Activated T-helper 17 cell treated with anti-CD3 and anti-CD28 coated beads, Interleukin-2, amount 50 U/mL, for 72 hours (primary cell): ENCODE data around the gene ZNF407. TPM values are rescaled to one million over a fixed set of nuclear protein-coding genes. Genes with fewer than 3 reads are reported as not detected.

Experiments
- ATAC-seq: fragments of 150-1000 bp; cut with Tn5 transposase; replicated peaks from 2 replicates; pipeline ENCODE4 v1.10.0; 2021; ENCODE audit warnings: mild to moderate bottlenecking, moderate library complexity
- H3K27ac Mint-ChIP-seq: one replicate; pipeline ENCODE4 v1.8.0; 2022; ENCODE audit warnings: mixed read lengths
- H3K27me3 Mint-ChIP-seq: one replicate; pipeline ENCODE4 v1.8.0; 2022; ENCODE audit warnings: mixed read lengths
- H3K36me3 Mint-ChIP-seq: one replicate; pipeline ENCODE4 v1.8.0; 2022; ENCODE audit warnings: low read depth, mild to moderate bottlenecking, mixed read lengths
- H3K4me1 Mint-ChIP-seq: one replicate; pipeline ENCODE4 v1.8.0; 2022; ENCODE audit warnings: mixed read lengths
- H3K4me3 Mint-ChIP-seq: one replicate; pipeline ENCODE4 v1.8.0; 2022; ENCODE audit warnings: mild to moderate bottlenecking, mixed read lengths
- H3K9me3 Mint-ChIP-seq: one replicate; pipeline ENCODE4 v1.8.0; 2022; ENCODE audit warnings: mixed read lengths
- total RNA-seq, 2 donors: library from RNA; stranded (reverse); gene quantifications; one replicate each; pipeline ENCODE4 v1.2.3, GENCODE V29; 2022

ZNF407 gene
- total RNA-seq, 2 donors from 2014 or later, result 17.9 to 22.5 TPM

- Mint-ChIP-seq H3K36me3 (peaks cover 15% of the 10 kb centered on the region), H3K4me3 (no peak overlapping the region), H3K9me3 (no peaks in the 10 kb centered on the region), H3K27me3 (no peaks in the 10 kb centered on the region), H3K27ac (no peak overlapping the region), H3K4me1 (peaks cover 6% of the 10 kb centered on the region)
- ATAC-seq, result no peak
Observed at GRCh38 chr18:74652392-74652988, 54.8 kb downstream of the ZNF407 start.

GRCh38 chr18:74654638-74655037, 57.0 kb downstream of the ZNF407 start:
- Mint-ChIP-seq H3K36me3 (peaks cover 7% of the 10 kb centered on the region), H3K9me3 (no peaks in the 10 kb centered on the region), H3K27ac (no peak overlapping the region), H3K4me1 (no peaks in the 10 kb centered on the region), H3K4me3 (no peak overlapping the region), H3K27me3 (no peaks in the 10 kb centered on the region)
- no peak for ATAC-seq

GRCh38 chr18:74661008-74661407, 63.3 kb downstream of the ZNF407 start:
- no peaks in the 10 kb centered on the region for H3K27me3 Mint-ChIP-seq
- H3K27ac Mint-ChIP-seq, result no peak overlapping the region
- peaks cover 31% of the 10 kb centered on the region for H3K36me3 Mint-ChIP-seq
- ATAC-seq, result no peak
- H3K4me1 Mint-ChIP-seq, result no peaks in the 10 kb centered on the region
- no peaks in the 10 kb centered on the region for H3K9me3 Mint-ChIP-seq
- no peak overlapping the region for H3K4me3 Mint-ChIP-seq

GRCh38 chr18:74661691-74662090, 64.0 kb downstream of the ZNF407 start:
- Mint-ChIP-seq H3K36me3 (peaks cover 31% of the 10 kb centered on the region), H3K4me1 (no peaks in the 10 kb centered on the region), H3K27me3 (no peaks in the 10 kb centered on the region), H3K9me3 (no peaks in the 10 kb centered on the region), H3K4me3 (no peak overlapping the region), H3K27ac (no peak overlapping the region)
- no peak for ATAC-seq

GRCh38 chr18:74662622-74663021, 65.0 kb downstream of the ZNF407 start:
- H3K27ac Mint-ChIP-seq, result no peak overlapping the region
- H3K4me1 Mint-ChIP-seq, result no peaks in the 10 kb centered on the region
- no peaks in the 10 kb centered on the region for H3K27me3 Mint-ChIP-seq
- no peak overlapping the region for H3K4me3 Mint-ChIP-seq
- peaks cover 28% of the 10 kb centered on the region for H3K36me3 Mint-ChIP-seq
- no peaks in the 10 kb centered on the region for H3K9me3 Mint-ChIP-seq
- ATAC-seq, result no peak

- no peaks in the 10 kb centered on the region for H3K4me1 Mint-ChIP-seq
- peaks cover 23% of the 10 kb centered on the region for H3K36me3 Mint-ChIP-seq
- H3K27ac Mint-ChIP-seq, result no peak overlapping the region
- H3K27me3 Mint-ChIP-seq, result no peaks in the 10 kb centered on the region
- no peak for ATAC-seq
- H3K4me3 Mint-ChIP-seq, result no peak overlapping the region
- no peaks in the 10 kb centered on the region for H3K9me3 Mint-ChIP-seq
Observed at GRCh38 chr18:74665346-74665745, 67.7 kb downstream of the ZNF407 start.

GRCh38 chr18:74665905-74666304, 68.2 kb downstream of the ZNF407 start:
- H3K9me3 Mint-ChIP-seq, result no peaks in the 10 kb centered on the region
- no peak overlapping the region for H3K4me3 Mint-ChIP-seq
- H3K36me3 Mint-ChIP-seq, result peaks cover 23% of the 10 kb centered on the region
- no peaks in the 10 kb centered on the region for H3K27me3 Mint-ChIP-seq
- H3K27ac Mint-ChIP-seq, result no peak overlapping the region
- ATAC-seq, result no peak
- H3K4me1 Mint-ChIP-seq, result no peaks in the 10 kb centered on the region

GRCh38 chr18:74669136-74669798, 71.6 kb downstream of the ZNF407 start:
- Mint-ChIP-seq H3K4me1 (peaks cover 8% of the 10 kb centered on the region), H3K9me3 (no peaks in the 10 kb centered on the region), H3K4me3 (no peak overlapping the region), H3K27ac (no peak overlapping the region), H3K27me3 (no peaks in the 10 kb centered on the region), H3K36me3 (peaks cover 29% of the 10 kb centered on the region)
- ATAC-seq, result no peak

- peaks cover 52% of the 10 kb centered on the region for H3K36me3 Mint-ChIP-seq
- H3K9me3 Mint-ChIP-seq, result no peaks in the 10 kb centered on the region
- no peak overlapping the region for H3K27ac Mint-ChIP-seq
- H3K4me3 Mint-ChIP-seq, result no peak overlapping the region
- H3K27me3 Mint-ChIP-seq, result no peaks in the 10 kb centered on the region
- no peak for ATAC-seq
- H3K4me1 Mint-ChIP-seq, result peaks cover 8% of the 10 kb centered on the region
Observed at GRCh38 chr18:74672371-74672770, 74.7 kb downstream of the ZNF407 start.

GRCh38 chr18:74674487-74674886, 76.8 kb downstream of the ZNF407 start:
- no peak overlapping the region for H3K4me3 Mint-ChIP-seq
- H3K27me3 Mint-ChIP-seq, result no peaks in the 10 kb centered on the region
- no peak overlapping the region for H3K27ac Mint-ChIP-seq
- H3K4me1 Mint-ChIP-seq, result peaks cover 19% of the 10 kb centered on the region
- ATAC-seq, result no peak
- H3K9me3 Mint-ChIP-seq, result peaks cover 3% of the 10 kb centered on the region
- H3K36me3 Mint-ChIP-seq, result peaks cover 68% of the 10 kb centered on the region

GRCh38 chr18:74679006-74679678, 81.5 kb downstream of the ZNF407 start:
- H3K36me3 Mint-ChIP-seq, result peaks cover 58% of the 10 kb centered on the region
- H3K27ac Mint-ChIP-seq, result peak overlapping the region; percentile 9
- peak overlapping the region; percentile 10 for H3K4me3 Mint-ChIP-seq
- H3K9me3 Mint-ChIP-seq, result peaks cover 3% of the 10 kb centered on the region
- H3K27me3 Mint-ChIP-seq, result no peaks in the 10 kb centered on the region
- ATAC-seq, result peak; percentile 83
- peaks cover 21% of the 10 kb centered on the region for H3K4me1 Mint-ChIP-seq

GRCh38 chr18:74679679-74680076, 82.0 kb downstream of the ZNF407 start:
- Mint-ChIP-seq H3K27ac (peak overlapping the region; percentile 9), H3K4me3 (peak overlapping the region; percentile 10), H3K36me3 (peaks cover 54% of the 10 kb centered on the region), H3K27me3 (no peaks in the 10 kb centered on the region), H3K9me3 (peaks cover 3% of the 10 kb centered on the region), H3K4me1 (peaks cover 21% of the 10 kb centered on the region)
- peak; percentile 45 for ATAC-seq

GRCh38 chr18:74682141-74682990, 84.7 kb downstream of the ZNF407 start:
- Mint-ChIP-seq H3K27me3 (no peaks in the 10 kb centered on the region), H3K27ac (no peak overlapping the region), H3K4me3 (no peak overlapping the region), H3K4me1 (peaks cover 21% of the 10 kb centered on the region), H3K9me3 (peaks cover 3% of the 10 kb centered on the region), H3K36me3 (peaks cover 51% of the 10 kb centered on the region)
- ATAC-seq, result peak; percentile 18

GRCh38 chr18:74682991-74683297, 85.3 kb downstream of the ZNF407 start:
- Mint-ChIP-seq H3K9me3 (peaks cover 3% of the 10 kb centered on the region), H3K36me3 (peaks cover 45% of the 10 kb centered on the region), H3K27me3 (no peaks in the 10 kb centered on the region), H3K27ac (no peak overlapping the region), H3K4me1 (peaks cover 21% of the 10 kb centered on the region), H3K4me3 (no peak overlapping the region)
- ATAC-seq, result no peak
